Measurements from ENCODE around the gene OR2G2.

The OR2G2 gene

DNA sequence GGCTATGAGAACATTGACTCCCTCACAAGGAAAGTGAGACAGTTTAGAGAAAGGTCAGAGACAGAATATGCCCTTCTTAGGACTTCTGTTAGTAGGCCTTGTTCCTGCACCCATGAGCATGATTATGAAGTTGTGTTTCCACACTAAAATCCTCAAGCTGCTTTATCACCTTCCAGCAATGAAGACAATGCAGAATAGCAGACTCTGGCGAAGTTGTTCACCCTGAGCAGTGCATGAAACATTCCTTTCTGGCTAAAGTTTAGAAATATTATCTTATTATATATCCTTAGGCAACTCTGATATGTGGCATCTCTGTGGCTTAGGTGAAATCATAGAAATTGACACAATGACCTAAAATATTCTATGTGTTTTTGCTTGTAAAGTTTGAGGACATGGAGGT, 13.9 kb upstream of the OR2G2 start:
- TF ChIP-seq RAD21 (IDR thresholded peaks at IDR 0.05; ENCODE audit: low read depth): no peak
- TF ChIP-seq, protein P1, sequence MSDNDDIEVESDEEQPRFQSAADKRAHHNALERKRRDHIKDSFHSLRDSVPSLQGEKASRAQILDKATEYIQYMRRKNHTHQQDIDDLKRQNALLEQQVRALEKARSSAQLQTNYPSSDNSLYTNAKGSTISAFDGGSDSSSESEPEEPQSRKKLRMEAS (IDR thresholded peaks at IDR 0.05): no peak
- TF ChIP-seq CREB1 (IDR thresholded peaks at IDR 0.05; ENCODE audit: low read depth): no peak
- TF ChIP-seq NFIC (IDR thresholded peaks at IDR 0.05): no peak

DNA sequence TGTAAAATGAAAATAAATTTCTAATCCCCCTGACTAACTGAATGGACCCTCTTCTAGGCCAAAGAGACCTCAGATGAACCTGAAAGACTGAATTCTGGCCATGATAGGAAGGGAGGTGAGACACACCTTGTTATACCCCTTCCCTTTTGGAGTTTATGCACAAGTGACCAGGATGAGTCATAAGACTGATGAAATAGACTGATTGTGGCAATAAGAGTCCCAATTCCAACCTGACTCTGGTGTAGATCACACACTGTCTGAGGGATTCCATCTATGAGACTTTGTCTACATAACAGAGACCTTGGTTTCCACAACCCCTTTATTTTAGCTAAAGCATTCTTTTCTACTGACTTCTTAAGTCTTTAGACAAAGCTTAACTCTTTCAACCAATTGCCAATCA, 13.5 kb upstream of the OR2G2 start:
- TF ChIP-seq TCF12 (IDR thresholded peaks at IDR 0.05; ENCODE audit: low read depth): no peak
- TF ChIP-seq ZBTB7A (IDR thresholded peaks at IDR 0.05; ENCODE audit: low read depth): no peak
- no peak for TF ChIP-seq YY1 (IDR thresholded peaks at IDR 0.05; ENCODE audit: low read depth)
- TF ChIP-seq, protein P2, sequence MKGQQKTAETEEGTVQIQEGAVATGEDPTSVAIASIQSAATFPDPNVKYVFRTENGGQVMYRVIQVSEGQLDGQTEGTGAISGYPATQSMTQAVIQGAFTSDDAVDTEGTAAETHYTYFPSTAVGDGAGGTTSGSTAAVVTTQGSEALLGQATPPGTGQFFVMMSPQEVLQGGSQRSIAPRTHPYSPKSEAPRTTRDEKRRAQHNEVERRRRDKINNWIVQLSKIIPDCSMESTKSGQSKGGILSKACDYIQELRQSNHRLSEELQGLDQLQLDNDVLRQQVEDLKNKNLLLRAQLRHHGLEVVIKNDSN (IDR thresholded peaks at IDR 0.05): no peak
- TF ChIP-seq RAD21 (IDR thresholded peaks at IDR 0.05; ENCODE audit: low read depth): no peak

DNA sequence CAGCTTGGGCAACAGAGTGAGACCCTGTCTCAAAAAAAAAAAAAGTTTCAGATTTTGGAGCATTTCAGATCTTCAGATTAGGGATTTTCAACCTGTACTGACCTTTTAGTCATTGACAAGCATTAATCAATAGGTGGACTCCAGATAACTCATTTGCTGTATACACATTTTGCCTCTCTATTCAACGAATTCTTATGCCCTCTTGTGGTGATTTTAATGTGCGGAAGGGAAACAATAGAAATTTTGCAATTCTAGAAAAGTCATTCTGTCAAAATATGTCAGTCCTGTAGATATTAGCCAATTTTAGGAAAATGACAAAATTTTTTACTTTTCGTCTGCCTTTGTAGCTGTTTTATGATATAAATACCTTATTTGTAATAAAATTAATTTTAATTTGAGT, 11.6 kb upstream of the OR2G2 start:
- TF ChIP-seq RAD21 (IDR thresholded peaks at IDR 0.05; ENCODE audit: low read depth) (peak; percentile 50), YY1 (IDR thresholded peaks at IDR 0.05; ENCODE audit: low read depth) (no peak), FOXM1 (IDR thresholded peaks at IDR 0.05; ENCODE audit: borderline replicate concordance, low read depth) (no peak)

DNA sequence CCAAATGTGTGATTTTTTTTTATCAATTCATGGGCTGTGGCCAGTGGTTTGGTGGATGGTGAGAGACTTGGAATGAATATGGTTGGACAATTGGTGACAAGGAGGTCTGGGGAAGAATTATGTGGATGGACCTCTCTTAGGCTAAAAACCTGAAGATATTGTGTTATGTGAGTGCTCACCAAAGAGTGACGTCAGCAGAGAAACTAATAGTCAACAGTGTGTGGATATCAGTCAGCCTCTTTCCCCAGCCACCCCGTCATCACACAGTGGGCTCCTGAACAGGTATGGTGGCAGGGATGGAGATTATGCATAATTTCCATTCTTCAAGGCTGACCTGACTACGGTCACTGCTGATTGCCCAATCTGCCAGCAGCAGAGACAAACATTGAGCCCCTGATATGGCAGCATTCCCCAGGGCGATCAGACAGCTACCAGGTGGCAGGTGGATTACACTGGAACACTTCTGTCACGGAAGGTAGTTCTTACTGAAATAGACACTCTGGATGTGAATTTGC, 9.2 kb upstream of the OR2G2 start:
- no peak for TF ChIP-seq RAD21 (IDR thresholded peaks at IDR 0.05; ENCODE audit: low read depth)

DNA sequence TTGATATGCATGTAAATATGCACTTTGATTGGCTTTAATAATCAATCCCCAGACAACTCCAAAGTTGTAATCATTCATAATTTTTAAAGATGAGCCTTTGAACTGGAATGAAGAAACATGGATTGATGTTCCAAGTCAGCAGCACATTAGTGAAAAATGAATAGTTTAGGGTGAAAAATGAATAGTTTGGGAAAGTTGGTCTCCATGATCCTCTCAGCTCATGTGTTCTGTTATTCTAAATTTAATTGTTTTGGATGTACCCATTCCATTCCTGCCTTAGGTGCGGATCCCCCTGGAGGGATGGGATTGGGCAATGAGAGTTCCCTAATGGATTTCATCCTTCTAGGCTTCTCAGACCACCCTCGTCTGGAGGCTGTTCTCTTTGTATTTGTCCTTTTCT, 17.1 kb downstream of the OR2G2 start, which contains the start of gene OR2G3:
Gene OR2G3, plus strand, starts transcription at position 301 of the 400 bp plus-strand sequence. Its CDS starts 0 bp downstream, at position 301.
- no peak for TF ChIP-seq NFIC (IDR thresholded peaks at IDR 0.05)
- TF ChIP-seq RAD21 (IDR thresholded peaks at IDR 0.05; ENCODE audit: low read depth): no peak
- TF ChIP-seq, protein P1 (IDR thresholded peaks at IDR 0.05): no peak
- TF ChIP-seq EGR1 (IDR thresholded peaks at IDR 0.05): no peak
- TF ChIP-seq TAF1 (IDR thresholded peaks at IDR 0.05; ENCODE audit: low read depth): no peak
- no peak for TF ChIP-seq TEAD4 (IDR thresholded peaks at IDR 0.05)
- no peak for TF ChIP-seq FOXM1 (IDR thresholded peaks at IDR 0.05; ENCODE audit: borderline replicate concordance, low read depth)
- no peak for TF ChIP-seq CREB1 (IDR thresholded peaks at IDR 0.05; ENCODE audit: low read depth)
- no peak for TF ChIP-seq ZBTB7A (IDR thresholded peaks at IDR 0.05; ENCODE audit: low read depth)
- TF ChIP-seq, protein P3, sequence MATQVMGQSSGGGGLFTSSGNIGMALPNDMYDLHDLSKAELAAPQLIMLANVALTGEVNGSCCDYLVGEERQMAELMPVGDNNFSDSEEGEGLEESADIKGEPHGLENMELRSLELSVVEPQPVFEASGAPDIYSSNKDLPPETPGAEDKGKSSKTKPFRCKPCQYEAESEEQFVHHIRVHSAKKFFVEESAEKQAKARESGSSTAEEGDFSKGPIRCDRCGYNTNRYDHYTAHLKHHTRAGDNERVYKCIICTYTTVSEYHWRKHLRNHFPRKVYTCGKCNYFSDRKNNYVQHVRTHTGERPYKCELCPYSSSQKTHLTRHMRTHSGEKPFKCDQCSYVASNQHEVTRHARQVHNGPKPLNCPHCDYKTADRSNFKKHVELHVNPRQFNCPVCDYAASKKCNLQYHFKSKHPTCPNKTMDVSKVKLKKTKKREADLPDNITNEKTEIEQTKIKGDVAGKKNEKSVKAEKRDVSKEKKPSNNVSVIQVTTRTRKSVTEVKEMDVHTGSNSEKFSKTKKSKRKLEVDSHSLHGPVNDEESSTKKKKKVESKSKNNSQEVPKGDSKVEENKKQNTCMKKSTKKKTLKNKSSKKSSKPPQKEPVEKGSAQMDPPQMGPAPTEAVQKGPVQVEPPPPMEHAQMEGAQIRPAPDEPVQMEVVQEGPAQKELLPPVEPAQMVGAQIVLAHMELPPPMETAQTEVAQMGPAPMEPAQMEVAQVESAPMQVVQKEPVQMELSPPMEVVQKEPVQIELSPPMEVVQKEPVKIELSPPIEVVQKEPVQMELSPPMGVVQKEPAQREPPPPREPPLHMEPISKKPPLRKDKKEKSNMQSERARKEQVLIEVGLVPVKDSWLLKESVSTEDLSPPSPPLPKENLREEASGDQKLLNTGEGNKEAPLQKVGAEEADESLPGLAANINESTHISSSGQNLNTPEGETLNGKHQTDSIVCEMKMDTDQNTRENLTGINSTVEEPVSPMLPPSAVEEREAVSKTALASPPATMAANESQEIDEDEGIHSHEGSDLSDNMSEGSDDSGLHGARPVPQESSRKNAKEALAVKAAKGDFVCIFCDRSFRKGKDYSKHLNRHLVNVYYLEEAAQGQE (IDR thresholded peaks at IDR 0.05; ENCODE audit: low read depth): no peak
- TF ChIP-seq TCF12 (IDR thresholded peaks at IDR 0.05; ENCODE audit: low read depth): no peak
- no peak for TF ChIP-seq EP300 (IDR thresholded peaks at IDR 0.05; ENCODE audit: borderline replicate concordance)
- no peak for TF ChIP-seq CEBPB (IDR thresholded peaks at IDR 0.05)

DNA sequence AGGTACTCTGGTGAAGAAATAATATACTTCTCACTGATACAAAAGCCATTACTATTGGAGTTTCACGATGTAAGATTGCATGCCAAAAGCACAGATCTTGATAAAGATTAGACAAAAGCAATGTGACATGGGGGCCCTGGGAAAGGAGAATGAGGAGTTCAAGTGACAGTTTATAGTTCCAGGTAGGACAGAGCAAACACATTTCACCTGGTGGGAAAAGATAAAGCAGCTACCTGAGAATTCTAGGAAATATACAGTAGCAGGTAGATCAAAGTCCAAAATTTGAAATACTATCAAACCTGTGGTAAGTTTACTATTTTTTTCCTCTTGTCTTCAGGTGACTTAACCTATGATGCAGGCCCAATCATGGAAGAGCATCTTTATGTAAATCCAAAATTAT, 25.2 kb downstream of the OR2G2 start:
- TF ChIP-seq TEAD4 (IDR thresholded peaks at IDR 0.05): no peak
- TF ChIP-seq, protein P3 (IDR thresholded peaks at IDR 0.05; ENCODE audit: low read depth): no peak

DNA sequence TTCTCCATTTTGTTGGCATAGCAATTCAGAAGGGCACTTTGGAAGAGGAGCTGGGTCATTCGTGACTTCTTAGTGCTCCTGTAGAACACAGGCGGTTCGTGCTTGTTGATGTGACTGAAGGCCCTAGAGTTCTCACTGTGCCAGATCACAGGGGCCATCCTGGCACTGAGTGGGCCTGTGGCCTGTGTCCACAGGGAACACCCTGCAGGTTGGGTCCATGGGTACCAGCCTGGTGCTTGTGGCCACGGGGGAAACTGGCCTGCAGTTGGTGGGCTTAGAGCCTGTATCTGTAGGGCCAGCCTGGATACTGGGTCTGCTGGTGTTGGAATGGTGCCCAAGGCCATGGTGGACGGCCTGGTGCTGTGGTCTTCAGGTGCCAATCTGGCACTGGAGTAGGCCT, 26.5 kb downstream of the OR2G2 start:
- TF ChIP-seq TEAD4 (IDR thresholded peaks at IDR 0.05) (no peak), ZBTB7A (IDR thresholded peaks at IDR 0.05; ENCODE audit: low read depth) (no peak)
- TF ChIP-seq, protein P3 (IDR thresholded peaks at IDR 0.05; ENCODE audit: low read depth): no peak
